Testis (tissue), 2 donors: Measurements from ENCODE around the gene CACNA1D.

ENCODE experiments used
- CTCF ChIP-seq, 3 experiments: fragments of 450-650 bp in 2 of 3; fragments of 200-600 bp in 1 of 3; sonication (generic) in 1 of 3; IDR thresholded peaks; one replicate each; pipeline ENCODE4 v1.5.1; 2016 to 2019; ENCODE audit warnings: antibody characterized with exemption in 3 of 3, mild to moderate bottlenecking in 2 of 3, moderate library complexity in 1 of 3
- POLR2A ChIP-seq: fragments of 450-650 bp; IDR thresholded peaks from one replicate; pipeline ENCODE4 v1.6.1; 2017; ENCODE audit warnings: antibody characterized with exemption, mild to moderate bottlenecking, moderate library complexity

- no peak for TF ChIP-seq POLR2A
- TF ChIP-seq CTCF (IDR thresholded peaks at IDR 0.05): no peak
Measured at GRCh38 chr3:53661480-53661879, 167.1 kb downstream of the CACNA1D start.
